Right lung (tissue), 5 donors: ENCODE data around the gene FNDC5. TPM values are rescaled to one million over a fixed set of nuclear protein-coding genes. Genes with fewer than 3 reads are reported as not detected.

Source experiments
- DNase-seq, 2 donors: peaks; one replicate each; pipeline ENCODE4 v3.0.0-alpha.2; 2013
- polyA plus RNA-seq, 5 donors: library from polyadenylated mRNA; unstranded; fragments of 120-200 nt; gene quantifications; one replicate each; pipeline versions ENCODE4 v1.2.1 to v1.2.3, GENCODE V29; 2013; ENCODE audit warnings: inconsistent platforms in 1 of 5, low replicate concordance in 1 of 5; ENCODE audit not compliant: insufficient read length in 5 of 5, insufficient read depth in 1 of 5

Gene FNDC5
- polyA plus RNA-seq, 5 donors: 8.0 to 18.2 (median 10.5) TPM

GRCh38 chr1:32816676-32817158, 54.0 kb downstream of the FNDC5 start:
- no peak for DNase-seq

GRCh38 chr1:32813941-32814739, 56.6 kb downstream of the FNDC5 start:
- no peak for DNase-seq

Other genes with a start within 250 kb of the FNDC5 start
- gene ZBTB8OS, start 220.4 kb downstream of the FNDC5 start, polyA plus RNA-seq: 10 to 100 TPM; 34.2 to 46.4 (median 37.9) TPM
- gene RBBP4, start 219.7 kb downstream of the FNDC5 start, polyA plus RNA-seq: 100 to 1,000 TPM; 237 to 327 (median 302) TPM
- 1 to 10 TPM; 3.0 to 5.9 (median 5.0) TPM for gene SYNC, start 168.1 kb downstream of the FNDC5 start, polyA plus RNA-seq
- 10 to 100 TPM; 68.4 to 77.3 (median 72.1) TPM for gene YARS1, start 53.6 kb downstream of the FNDC5 start, polyA plus RNA-seq
- 10 to 100 TPM; 40.0 to 57.5 (median 50.9) TPM for gene S100PBP, start 53.3 kb downstream of the FNDC5 start, polyA plus RNA-seq
- gene HPCA, start 15.6 kb upstream of the FNDC5 start, polyA plus RNA-seq: under 1 TPM; 0.15 to 0.73 (median 0.40) TPM
- gene TMEM54, start 30.5 kb upstream of the FNDC5 start, polyA plus RNA-seq: 10 to 100 TPM; 18.7 to 27.1 (median 22.8) TPM
- gene RNF19B, start 93.9 kb upstream of the FNDC5 start, polyA plus RNA-seq: 10 to 100 TPM; 10.2 to 13.2 (median 12.1) TPM
- 100 to 1,000 TPM; 155 to 193 (median 179) TPM for gene AK2, start 166.0 kb upstream of the FNDC5 start, polyA plus RNA-seq
- 10 to 100 TPM in 2 of 5 donors, 1 to 10 TPM in 3; 6.5 to 10.6 (median 8.0) TPM for gene AZIN2, start 210.2 kb upstream of the FNDC5 start, polyA plus RNA-seq